Spleen (tissue), 7 donors: ENCODE data around the gene QSOX1.

ENCODE experiments used
- CTCF ChIP-seq, 11 experiments: fragments of 200-600 bp in 7 of 11; fragments of 450-650 bp in 4 of 11; sonication (generic) in 4 of 11; IDR thresholded peaks in 8 of 11; conservative IDR thresholded peaks in 3 of 11; 1 replicate in 7 of 11; 2 replicates in 4 of 11; pipeline versions ENCODE4 v1.4.0 to v1.8.0; 2016 to 2021; ENCODE audit warnings: antibody characterized with exemption in 11 of 11, inconsistent platforms in 4 of 11, mild to moderate bottlenecking in 1 of 11
- POLR2A ChIP-seq, 3 donors: fragments of 450-650 bp; IDR thresholded peaks; one replicate each; pipeline ENCODE4 v1.5.1; 2017; ENCODE audit warnings: antibody characterized with exemption in 3 of 3, mild to moderate bottlenecking in 1 of 3
- donor health status: DM: no; HTN: no; CAD: no; lungs with moderate emphysema.
- donor health status: DM: no; HTN: no; CAD: no.
- donor health status: DM: no; HTN: no; CAD: no.

- TF ChIP-seq CTCF (IDR thresholded peaks at IDR 0.05 in 8 of 11, conservative IDR thresholded peaks at IDR 0.05 in 3 of 11) (no peak), POLR2A (IDR thresholded peaks at IDR 0.05) (no peak)
Observed at GRCh38 chr1:180197231-180197630, 42.6 kb downstream of the QSOX1 start.
